Heart left ventricle (tissue), 16 donors: ENCODE results near the gene KRT72. TPM values are rescaled to one million over a fixed set of nuclear protein-coding genes. Genes with fewer than 3 reads are reported as not detected.

Experiments used
- ATAC-seq, 4 donors: fragments of 200-7000 bp; cut with Tn5 transposase; one replicate each; pipeline ENCODE4 v1.9.1; 2020 to 2022; ENCODE audit warnings: moderate library complexity in 4 of 4, mild to moderate bottlenecking in 3 of 4, moderate number of reproducible peaks in 1 of 4
- DNase-seq, 5 donors: peaks; one replicate each; pipeline ENCODE4 v3.0.0-alpha.2; 2020
- H3K27ac ChIP-seq, 12 donors: fragments of 200-600 bp; sonication (generic) in 4 of 12; one replicate each; pipeline versions ENCODE4 v1.5.0 to v1.8.0; 2016 to 2022; ENCODE audit warnings: mild to moderate bottlenecking in 2 of 12
- H3K27me3 ChIP-seq, 9 donors: fragments of 200-600 bp; sonication (generic) in 2 of 9; one replicate each; pipeline versions ENCODE4 v1.5.1 to v1.8.0; 2016 to 2022; ENCODE audit warnings: mild to moderate bottlenecking in 3 of 9
- H3K36me3 ChIP-seq, 9 donors: fragments of 200-600 bp; sonication (generic) in 2 of 9; one replicate each; pipeline versions ENCODE4 v1.5.0 to v1.8.0; 2018 to 2022; ENCODE audit warnings: mild to moderate bottlenecking in 2 of 9
- H3K4me1 ChIP-seq, 12 donors: fragments of 200-600 bp; sonication (generic) in 4 of 12; one replicate each; pipeline versions ENCODE4 v1.5.0 to v1.8.0; 2016 to 2022; ENCODE audit warnings: mild to moderate bottlenecking in 3 of 12
- H3K4me3 ChIP-seq, 12 donors: fragments of 200-600 bp; sonication (generic) in 4 of 12; one replicate each; pipeline versions ENCODE4 v1.5.0 to v1.8.0; 2017 to 2022; ENCODE audit warnings: mild to moderate bottlenecking in 9 of 12, moderate library complexity in 4 of 12
- H3K9me3 ChIP-seq, 12 donors: fragments of 200-600 bp; sonication (generic) in 4 of 12; one replicate each; pipeline versions ENCODE4 v1.5.0 to v1.8.0; 2016 to 2022; ENCODE audit warnings: mild to moderate bottlenecking in 1 of 12
- CTCF ChIP-seq, 12 donors: fragments of 200-600 bp; sonication (generic) in 4 of 12; IDR thresholded peaks; one replicate each; pipeline versions ENCODE4 v1.5.0 to v1.8.0; 2018 to 2022; ENCODE audit warnings: antibody characterized with exemption in 12 of 12, mild to moderate bottlenecking in 5 of 12
- POLR2A ChIP-seq, 2 donors: fragments of 450-650 bp; IDR thresholded peaks; one replicate each; pipeline ENCODE4 v1.6.1; 2017; ENCODE audit warnings: antibody characterized with exemption in 2 of 2, mild to moderate bottlenecking in 2 of 2, moderate library complexity in 2 of 2
- WGBS, 4 donors: extraction: QIAGEN DNeasy Blood & Tissue Kit in 2 of 4; methylation state at CpG; one replicate each; pipeline versions ENCODE4 v1.1.5 to v1.1.7; 2013 to 2018; 5-methylcytosine and 5-hydroxymethylcytosine counted together
- intact Hi-C, 10 donors: fragments of 100-400 bp; cut with DNase I; formaldehyde crosslinking; loops; one replicate each; pipeline versions ENCODE4 v1.11.1 to v1.14.2; 2022
- polyA plus RNA-seq, 2 donors: library from polyadenylated mRNA; stranded (reverse); fragments of 200-250 nt; gene quantifications; one replicate each; pipeline ENCODE4 v1.2.3, GENCODE V29; 2013
- total RNA-seq, 9 donors: library from RNA; depleted of rRNA in 2 of 9; stranded (reverse); fragments of >200 nt in 2 of 9; fragmentation: NEBNext Ultra II Directional in 3 of 9; extraction: Animal tissue kit (Norgen Biotek cat#: 25700) in 3 of 9; gene quantifications; one replicate each; pipeline versions ENCODE4 v1.1.0 to v1.2.4, GENCODE V29; 2016 to 2023
- donor health status: ischemic (EF 13 %, LVEDD 7.1; RV severe dilation, severe dysfunction).
- donor health status: healthy with polysubstance abuse.
- donor health status: DM: no; HTN: yes; CAD: no.
- donor health status: DM: no; HTN: no; CAD: no.
- donor health status: ischemic (EF 25% LVEDD 6.9; RV normal size, moderate dysfunction).
- donor health status: ischemic (EF 25% LVEDD 5.7; RV mildly dilated, moderate dysfunction).
- donor health status: healthy.
- donor health status: DM: yes; HTN: yes; CAD: no.
- donor health status: ischemic (EF 35%, LVEDD 5.7; RV mildly dilated, moderate dysfunction).
- donor health status: nonischemic (EF 11% LVEDD 7.7; RV severe dilation, severe dysfunction).
- donor health status: DM: yes; HTN: yes; CAD: no.
- donor health status: PGD.
- donor health status: ischemic (EF 29% LVEDD 5.4; RV normal size, mild dysfunction).
- donor health status: nonischemic (EF 23%, LVEDD 6.1; RV moderate dilation, normal function).

The KRT72 gene
- total and polyA plus RNA-seq, 11 donors: not detected

- DNase-seq (no peak), ATAC-seq (no peak)
- no peak within 1 kb of the TSS for H3K4me3 ChIP-seq
- no peaks in the 10 kb centered on the region for H3K9me3 ChIP-seq
- TF ChIP-seq CTCF (IDR thresholded peaks at IDR 0.05) (no peak), POLR2A (IDR thresholded peaks at IDR 0.05) (no peak)
- peaks cover 0 to 32% (median 5%) of the 10 kb centered on the region in 9 donors for H3K27me3 ChIP-seq
- H3K4me1 ChIP-seq: no peaks in the 10 kb centered on the region
- WGBS, 4 donors: 63 to 82% (median 75%) methylated on average over 3 of the region's 3 CpGs
- H3K36me3 ChIP-seq: no peaks in the 10 kb centered on the region
- no peak within 1 kb of the TSS for H3K27ac ChIP-seq
- intact Hi-C loops: loop anchor here in 2 of 10 donors (10.0 kb wide), 1 partner anchor 199 kb away; no protein-coding TSS in a partner anchor
Observed at GRCh38 chr12:52573743-52574142, 27.5 kb downstream of the KRT72 start, which contains the start of gene KRT74. KRT74 (minus strand) TSS chr12:52573843; CDS start chr12:52573777, 66 bp downstream.

GRCh38 chr12:52573306-52573705, 28.0 kb downstream of the KRT72 start:
- intact Hi-C loops: loop anchor here in 2 of 10 donors (10.0 kb wide), 1 partner anchor 199 kb away; no protein-coding TSS in a partner anchor
- TF ChIP-seq CTCF (IDR thresholded peaks at IDR 0.05): no peak
- no peak for TF ChIP-seq POLR2A (IDR thresholded peaks at IDR 0.05)
- no peaks in the 10 kb centered on the region for H3K4me1 ChIP-seq
- H3K4me3 ChIP-seq: no peak overlapping the region
- DNase-seq (no peak), ATAC-seq (no peak)
- H3K36me3 ChIP-seq: no peaks in the 10 kb centered on the region
- H3K27me3 ChIP-seq: peaks cover 0 to 32% (median 5%) of the 10 kb centered on the region in 9 donors
- WGBS, 4 donors: 91 to 94% (median 94%) methylated on average over 15 of the region's 15 CpGs
- no peaks in the 10 kb centered on the region for H3K9me3 ChIP-seq
- no peak overlapping the region for H3K27ac ChIP-seq

GRCh38 chr12:52570511-52570910, 30.8 kb downstream of the KRT72 start:
- ATAC-seq (no peak), DNase-seq (no peak)
- Histone ChIP-seq H3K36me3 (no peaks in the 10 kb centered on the region), H3K27ac (no peak overlapping the region), H3K9me3 (no peaks in the 10 kb centered on the region), H3K4me3 (no peak overlapping the region), H3K27me3 (peaks cover 0 to 42% (median 5%) of the 10 kb centered on the region in 9 donors), H3K4me1 (peaks cover 0 to 19% (median 0%) of the 10 kb centered on the region in 12 donors)
- no peak for TF ChIP-seq CTCF (IDR thresholded peaks at IDR 0.05)
- no peak for TF ChIP-seq POLR2A (IDR thresholded peaks at IDR 0.05)
- WGBS, 4 donors: 94 to 96% (median 95%) methylated on average over 10 of the region's 10 CpGs
- intact Hi-C loops: loop anchor here in 2 of 10 donors (10.0 kb wide), 1 partner anchor 196 kb away; no protein-coding TSS in a partner anchor

GRCh38 chr12:52568111-52568510, 33.2 kb downstream of the KRT72 start:
- H3K9me3 ChIP-seq: no peaks in the 10 kb centered on the region
- no peak overlapping the region for H3K4me3 ChIP-seq
- intact Hi-C loops: no loop called here
- 85 to 96% (median 89%) methylated on average over 12 of the region's 12 CpGs for WGBS, 4 donors
- no peak for DNase-seq
- H3K27ac ChIP-seq: no peak overlapping the region
- no peak for TF ChIP-seq POLR2A (IDR thresholded peaks at IDR 0.05)
- no peak for TF ChIP-seq CTCF (IDR thresholded peaks at IDR 0.05)
- H3K4me1 ChIP-seq: peaks cover 0 to 19% (median 0%) of the 10 kb centered on the region in 12 donors
- H3K27me3 ChIP-seq: peaks cover 0 to 38% (median 0%) of the 10 kb centered on the region in 9 donors
- no peak for ATAC-seq
- no peaks in the 10 kb centered on the region for H3K36me3 ChIP-seq
